ENCODE results near the gene NOX4. TPM values are rescaled to one million over a fixed set of nuclear protein-coding genes. Genes with fewer than 3 reads are reported as not detected.

Gene NOX4
- total and polyA plus RNA-seq, 2 of the 8 experiments (the other 6 are each of a cell fraction or from before 2014, with no cell fraction given) = 2.0 to 2.3 TPM

GRCh38 chr11:89537936-89538335 is 46.8 kb upstream of the NOX4 start:
- no peak overlapping the region for H3K27ac ChIP-seq (ENCODE audit: low read depth, low read length)
- H2BK20ac ChIP-seq (ENCODE audit: low read length) = no peak overlapping the region
- ChIA-PET POLR2A (ENCODE audit: partially characterized antibody) (no interaction called here), CTCF (ENCODE audit: partially characterized antibody) (interaction anchor here (0.7 to 1.3 kb wide), 2 partner anchors 23 to 1521 kb away, joined by 3 read pairs; no protein-coding TSS in a partner anchor)
- H3K36me3 ChIP-seq (ENCODE audit: control insufficient read depth in 2 of 4, insufficient read depth in 4 of 4, low read length in 3 of 4) = no peaks in the 10 kb centered on the region
- no peaks in the 10 kb centered on the region for H3K79me1 ChIP-seq (ENCODE audit: low read depth, low read length)
- no peak overlapping the region for H3K23ac ChIP-seq (ENCODE audit: insufficient read length)
- H2BK120ac ChIP-seq (replicated peaks; ENCODE audit: low read depth, low read length) = no peak overlapping the region
- no peaks in the 10 kb centered on the region for H3K79me2 ChIP-seq (ENCODE audit: control insufficient read depth in 1 of 2, insufficient read depth in 2 of 2, low read length in 2 of 2)
- no peak overlapping the region for H2BK5ac ChIP-seq (ENCODE audit: low read depth, low read length)
- FAIRE-seq (no peak), DNase-seq (ENCODE audit: low read depth in 1 of 2, low spot score in 2 of 2) (no peak)
- H3K9me3 ChIP-seq (ENCODE audit: insufficient read depth in 2 of 2, low read depth in 1 of 2, low read length in 1 of 2) = no peaks in the 10 kb centered on the region
- no peak overlapping the region for H4K91ac ChIP-seq (replicated peaks; ENCODE audit: insufficient read length, low read length)
- no peak overlapping the region for H2AK5ac ChIP-seq (ENCODE audit: low read depth, low read length)
- H2BK15ac ChIP-seq (ENCODE audit: low read length) = no peak overlapping the region
- H2AFZ ChIP-seq (ENCODE audit: low read length) = no peak overlapping the region
- no peak overlapping the region for H3K18ac ChIP-seq (ENCODE audit: extremely low read depth, low read length)
- H2BK12ac ChIP-seq (ENCODE audit: low read depth, low read length) = no peak overlapping the region
- H3K23me2 ChIP-seq (ENCODE audit: low read depth, low read length) = 0 out of 2 replicates have a peak, but pooled peaks cover 2% of the 10 kb centered on the region
- H3K4me2 ChIP-seq (ENCODE audit: insufficient read depth in 1 of 2, low read depth in 2 of 2, low read length in 2 of 2) = no peak overlapping the region
- no peaks in the 10 kb centered on the region for H3K4me1 ChIP-seq (replicated peaks in 1 of 4; ENCODE audit: control insufficient read depth in 3 of 4, insufficient read depth in 4 of 4, low read length in 3 of 4)
- H3K14ac ChIP-seq (ENCODE audit: insufficient read length) = no peak overlapping the region
- no peaks in the 10 kb centered on the region for H4K20me1 ChIP-seq (replicated peaks in 1 of 2; ENCODE audit: control insufficient read depth in 1 of 2, insufficient read depth in 2 of 2, low read length in 2 of 2)
- H4K8ac ChIP-seq (ENCODE audit: extremely low read depth, insufficient read depth, low read length) = no peak overlapping the region
- no peak overlapping the region for H3K9ac ChIP-seq (replicated peaks in 1 of 4; ENCODE audit: extremely low read depth in 1 of 4, low read depth in 3 of 4, low read length in 3 of 4)
- no peak overlapping the region for H3K4ac ChIP-seq (replicated peaks; ENCODE audit: insufficient read length, low read depth, low read length)
- no peak for TF ChIP-seq SAP30 (IDR thresholded peaks at IDR 0.05; ENCODE audit: insufficient read depth, insufficient replicate concordance, low read length)
- TF ChIP-seq TEAD4 (IDR thresholded peaks at IDR 0.05; ENCODE audit: low read depth, low read length) = no peak
- TF ChIP-seq JUN (IDR thresholded peaks at IDR 0.05; ENCODE audit: low read depth, low read length) = no peak
- TF ChIP-seq MAX (IDR thresholded peaks at IDR 0.05) = no peak
- TF ChIP-seq BRCA1 (IDR thresholded peaks at IDR 0.05; ENCODE audit: low read depth, low read length) = no peak
- TF ChIP-seq FOSL1 (IDR thresholded peaks at IDR 0.05; ENCODE audit: insufficient read depth, low read depth, low read length) = no peak
- no peak for TF ChIP-seq CREB1 (IDR thresholded peaks at IDR 0.05)
- no peak for TF ChIP-seq POU5F1 (IDR thresholded peaks at IDR 0.05; ENCODE audit: low read depth, low read length)
- no peak for TF ChIP-seq SRF (IDR thresholded peaks at IDR 0.05; ENCODE audit: low read depth, low read length)
- peaks cover 0 to 2% (median 0%) of the 10 kb centered on the region in 4 experiments; a peak in 1 of 7 replicates for H3K27me3 ChIP-seq (replicated peaks in 1 of 4; ENCODE audit: control insufficient read depth in 3 of 4, extremely low read depth in 1 of 4, insufficient read depth in 3 of 4, low read length in 3 of 4)
- no peak overlapping the region for H3K56ac ChIP-seq (replicated peaks; ENCODE audit: insufficient read length, low read depth, low read length)
- H3K4me3 ChIP-seq (ENCODE audit: extremely low read depth in 1 of 4, insufficient read depth in 2 of 4, low read depth in 3 of 4, low read length in 4 of 4) = no peak overlapping the region
- 85% methylated on average over 1 of the region's 1 CpG; no CpG with 5 or more reads in 1 of the 2 experiments for WGBS, 2 experiments (ENCODE audit: extremely low coverage in 1 of 2, insufficient coverage in 1 of 2, insufficient read length in 1 of 2, insufficient replicate concordance in 2 of 2, low coverage in 1 of 2, low lambda C conversion rate in 2 of 2, missing lambda C conversion rate in 1 of 2)
- no peak overlapping the region for H4K5ac ChIP-seq (ENCODE audit: insufficient read length, low read depth, low read length)

All from H1 (cell line).